ENCODE data around the gene CRB2.

DNA sequence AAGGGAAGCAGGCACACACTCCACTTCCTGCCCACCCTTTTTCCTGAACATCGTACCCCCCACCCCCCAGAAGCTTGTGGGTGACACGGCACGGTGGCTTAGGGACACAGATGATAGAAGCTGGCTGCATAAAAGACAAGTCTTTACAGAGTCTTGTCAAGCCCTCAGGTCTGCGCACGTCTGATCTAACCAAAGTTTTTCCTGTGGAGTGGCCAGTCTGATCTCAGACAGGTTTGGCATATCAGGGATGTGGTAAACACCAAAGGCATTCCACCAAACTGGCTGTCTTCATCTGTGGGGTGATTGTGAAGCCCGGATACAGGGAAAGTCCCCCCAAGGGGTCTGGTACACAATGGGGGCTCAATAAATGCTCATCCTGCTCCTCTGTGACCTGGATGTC is 50.0 kb downstream of the CRB2 start:
- TF ChIP-seq, protein P1, sequence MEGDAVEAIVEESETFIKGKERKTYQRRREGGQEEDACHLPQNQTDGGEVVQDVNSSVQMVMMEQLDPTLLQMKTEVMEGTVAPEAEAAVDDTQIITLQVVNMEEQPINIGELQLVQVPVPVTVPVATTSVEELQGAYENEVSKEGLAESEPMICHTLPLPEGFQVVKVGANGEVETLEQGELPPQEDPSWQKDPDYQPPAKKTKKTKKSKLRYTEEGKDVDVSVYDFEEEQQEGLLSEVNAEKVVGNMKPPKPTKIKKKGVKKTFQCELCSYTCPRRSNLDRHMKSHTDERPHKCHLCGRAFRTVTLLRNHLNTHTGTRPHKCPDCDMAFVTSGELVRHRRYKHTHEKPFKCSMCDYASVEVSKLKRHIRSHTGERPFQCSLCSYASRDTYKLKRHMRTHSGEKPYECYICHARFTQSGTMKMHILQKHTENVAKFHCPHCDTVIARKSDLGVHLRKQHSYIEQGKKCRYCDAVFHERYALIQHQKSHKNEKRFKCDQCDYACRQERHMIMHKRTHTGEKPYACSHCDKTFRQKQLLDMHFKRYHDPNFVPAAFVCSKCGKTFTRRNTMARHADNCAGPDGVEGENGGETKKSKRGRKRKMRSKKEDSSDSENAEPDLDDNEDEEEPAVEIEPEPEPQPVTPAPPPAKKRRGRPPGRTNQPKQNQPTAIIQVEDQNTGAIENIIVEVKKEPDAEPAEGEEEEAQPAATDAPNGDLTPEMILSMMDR (IDR thresholded peaks at IDR 0.05) = no peak
- no peak for TF ChIP-seq POLR2AphosphoS5 (IDR thresholded peaks at IDR 0.05)
- TF ChIP-seq POLR2A (IDR thresholded peaks at IDR 0.05) = no peak

All from upper lobe of left lung (tissue), 4 donors.